BLaER1 treated with 17β-estradiol and CSF1 and Interleukin-3, amounts not matched to agents 10 nM and 100 nM (cell line): ENCODE measurements around the gene VEZF1.

ENCODE experiments used
- H3K27ac ChIP-seq, 11 experiments: shearing (Covaris generic); formaldehyde crosslinking; 2 replicates each; pipeline ENCODE4 v1.8.1; 2022
- H3K27me3 ChIP-seq, 11 experiments: shearing (Covaris generic); formaldehyde crosslinking; 2 replicates each; pipeline ENCODE4 v1.8.1; 2022
- H3K36me3 ChIP-seq, 11 experiments: shearing (Covaris generic); formaldehyde crosslinking; 2 replicates each; pipeline ENCODE4 v1.8.1; 2022
- H3K4me1 ChIP-seq, 10 experiments: shearing (Covaris generic); formaldehyde crosslinking; 2 replicates each; pipeline ENCODE4 v1.8.1; 2022
- H3K4me2 ChIP-seq, 11 experiments: shearing (Covaris generic); formaldehyde crosslinking; 2 replicates each; pipeline ENCODE4 v1.8.1; 2022
- H3K4me3 ChIP-seq, 10 experiments: shearing (Covaris generic); formaldehyde crosslinking; 2 replicates each; pipeline ENCODE4 v1.8.1; 2022
- H3K9ac ChIP-seq, 11 experiments: shearing (Covaris generic); formaldehyde crosslinking; 2 replicates each; pipeline ENCODE4 v1.8.1; 2022
- H3K9me3 ChIP-seq, 11 experiments: shearing (Covaris generic); formaldehyde crosslinking; replicated peaks in 1 of 11; 2 replicates each; pipeline ENCODE4 v1.8.1; 2022
- H4K20me1 ChIP-seq, 11 experiments: shearing (Covaris generic); formaldehyde crosslinking; 2 replicates each; pipeline ENCODE4 v1.8.1; 2022
- Cebpa-rat ChIP-seq, 11 experiments: shearing (Covaris generic); IDR thresholded peaks; 2 replicates each; pipeline ENCODE4 v1.8.1; 2022

The VEZF1 gene

DNA sequence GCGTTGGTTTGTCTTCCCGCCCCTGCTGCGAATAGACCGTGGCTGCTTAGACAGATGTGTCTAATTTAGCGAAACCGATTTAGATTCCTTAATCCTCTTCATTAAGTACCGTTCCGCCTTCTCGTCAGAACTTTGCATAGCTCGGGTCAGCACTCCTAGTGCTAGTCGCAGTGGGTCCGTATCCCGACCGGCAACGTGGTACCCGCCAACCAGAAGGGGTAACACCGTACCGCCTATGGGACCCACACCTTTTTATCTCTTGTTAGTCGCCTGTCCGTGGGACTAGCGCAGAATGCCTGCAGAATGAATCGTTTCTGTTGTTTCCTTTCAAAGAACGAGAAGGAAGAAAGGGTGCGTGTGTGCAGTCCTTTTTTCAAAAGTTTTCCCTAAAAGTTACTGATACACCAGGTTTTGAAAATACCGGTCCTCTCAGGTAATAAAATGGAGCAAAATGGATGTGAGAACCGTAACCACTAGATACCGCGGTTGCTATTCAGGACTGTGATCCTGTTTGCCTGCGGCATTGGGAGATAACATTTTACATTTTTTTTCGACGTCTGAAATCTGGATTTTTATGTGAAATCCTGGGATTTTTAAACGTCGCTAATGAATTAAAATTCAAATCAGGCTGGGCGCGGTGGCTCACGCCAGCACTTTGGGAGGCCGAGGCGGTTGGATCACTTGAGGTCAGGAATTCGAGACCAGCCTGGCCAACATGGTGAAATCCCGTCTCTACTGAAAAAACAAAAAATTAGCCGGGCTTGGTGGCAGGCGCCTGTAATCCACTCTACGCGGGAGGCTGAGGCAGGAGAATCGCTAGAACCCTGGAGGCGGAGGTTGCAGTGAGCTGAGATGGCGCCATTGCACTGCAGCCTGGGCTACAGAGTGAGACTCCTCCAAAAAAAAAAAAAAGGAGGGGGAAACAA lies 20.0 kb upstream of the VEZF1 start:
- H3K9ac ChIP-seq = peak overlapping the region; percentile 46 to 99 (median 98)
- TF ChIP-seq Cebpa-rat (IDR thresholded peaks at IDR 0.05) = no peak
- H3K4me2 ChIP-seq = peak overlapping the region; percentile 70 to 93 (median 84)
- H3K36me3 ChIP-seq = peaks cover 30 to 34% (median 32%) of the 10 kb centered on the region in 11 experiments
- H3K27me3 ChIP-seq = peaks cover 0 to 9% (median 5%) of the 10 kb centered on the region in 11 experiments; a peak in 9 of 22 replicates
- H3K27ac ChIP-seq = peak overlapping the region in 10 of 11 experiments; percentile 95 to 100 (median 98); a peak in 19 of 22 replicates
- peaks cover 34 to 39% (median 36%) of the 10 kb centered on the region in 11 experiments for H4K20me1 ChIP-seq
- H3K4me3 ChIP-seq = peak overlapping the region; percentile 85 to 99 (median 92)
- H3K9me3 ChIP-seq = peaks cover 0 to 14% (median 9%) of the 10 kb centered on the region in 11 experiments; a peak in 11 of 22 replicates
- peaks cover 28 to 35% (median 32%) of the 10 kb centered on the region in 10 experiments for H3K4me1 ChIP-seq

DNA sequence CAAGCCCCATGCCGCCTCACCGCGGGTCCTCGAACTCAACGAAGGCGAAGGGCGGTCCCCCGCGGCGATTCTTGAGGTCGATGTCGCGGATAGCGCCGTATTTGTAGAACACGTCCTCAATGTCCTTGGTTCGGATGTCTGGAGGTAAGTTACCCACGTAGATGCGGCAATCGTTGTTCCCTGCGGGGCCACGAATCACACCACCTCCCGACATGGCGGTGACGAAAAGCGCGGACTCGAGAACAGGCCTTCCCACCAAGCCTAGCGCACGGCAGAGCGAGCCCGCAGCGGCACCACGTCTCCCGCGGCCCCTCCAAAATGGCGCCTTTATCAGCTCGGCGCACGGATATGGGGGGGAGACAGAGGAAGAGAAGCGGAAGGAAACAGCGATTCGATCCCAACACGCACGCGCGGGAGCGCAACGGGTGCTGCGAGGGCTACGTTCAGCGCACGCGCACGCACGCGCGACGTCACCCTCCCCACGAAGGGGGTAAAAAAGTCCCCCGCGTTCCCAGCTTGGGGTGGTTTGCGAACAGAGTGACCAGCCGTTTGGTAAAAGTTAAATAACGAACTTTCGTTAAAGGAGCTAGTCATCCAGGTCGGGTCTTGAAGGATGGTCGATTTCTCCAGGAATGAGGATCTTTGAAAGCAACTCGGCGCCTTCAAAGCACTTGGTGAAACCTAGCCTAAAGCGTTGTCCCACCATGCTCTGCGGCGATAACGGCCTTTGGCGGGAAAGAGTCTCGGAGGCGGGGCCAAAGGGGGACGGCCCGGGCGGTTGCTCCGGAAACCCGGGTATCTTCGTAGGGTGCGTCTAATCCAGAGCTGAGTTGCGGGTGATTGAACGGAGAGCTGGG lies 19.1 kb upstream of the VEZF1 start, which contains the start of gene SRSF1:
Gene SRSF1 (minus strand): TSS at position 323 of the 857 bp plus-strand sequence. CDS start 109 bp downstream, at position 214.
- Histone ChIP-seq H3K27me3 (peaks cover 0 to under 1% (median 0%) of the 10 kb centered on the region in 11 experiments; a peak in 2 of 22 replicates), H4K20me1 (peaks cover 43 to 48% (median 45%) of the 10 kb centered on the region in 11 experiments), H3K4me3 (peak within 1 kb of the TSS; percentile 85 to 99 (median 92)), H3K9me3 (peaks cover 0 to 14% (median 9%) of the 10 kb centered on the region in 11 experiments; a peak in 11 of 22 replicates), H3K36me3 (peaks cover 39 to 43% (median 41%) of the 10 kb centered on the region in 11 experiments), H3K9ac (peak within 1 kb of the TSS; percentile 95 to 99 (median 98)), H3K4me2 (peak within 1 kb of the TSS; percentile 83 to 94 (median 90)), H3K4me1 (peaks cover 36 to 44% (median 41%) of the 10 kb centered on the region in 10 experiments), H3K27ac (peak within 1 kb of the TSS; percentile 94 to 100 (median 97))
- TF ChIP-seq Cebpa-rat (IDR thresholded peaks at IDR 0.05) = no peak

- Histone ChIP-seq H3K4me2 (peak overlapping the region; percentile 83 to 94 (median 89); a peak in 20 of 22 replicates), H3K36me3 (peaks cover 41 to 49% (median 47%) of the 10 kb centered on the region in 11 experiments), H3K27ac (peak overlapping the region; percentile 94 to 100 (median 97)), H3K9ac (peak overlapping the region; percentile 95 to 99 (median 98)), H3K27me3 (no peaks in the 10 kb centered on the region; a peak in 1 of 22 replicates), H4K20me1 (peaks cover 47 to 54% (median 51%) of the 10 kb centered on the region in 11 experiments), H3K4me1 (peaks cover 39 to 49% (median 44%) of the 10 kb centered on the region in 10 experiments), H3K4me3 (peak overlapping the region; percentile 85 to 99 (median 92)), H3K9me3 (peaks cover 0 to 14% (median 9%) of the 10 kb centered on the region in 11 experiments; a peak in 11 of 22 replicates)
- TF ChIP-seq Cebpa-rat (IDR thresholded peaks at IDR 0.05) = no peak
Observed at GRCh38 chr17:58006560-58006923, 18.5 kb upstream of the VEZF1 start.

- Histone ChIP-seq H3K4me2 (peak overlapping the region; percentile 83 to 94 (median 89)), H3K36me3 (peaks cover 44 to 55% (median 53%) of the 10 kb centered on the region in 11 experiments), H3K27ac (peak overlapping the region; percentile 94 to 100 (median 97); a peak in 21 of 22 replicates), H4K20me1 (peaks cover 53 to 60% (median 57%) of the 10 kb centered on the region in 11 experiments), H3K9ac (peak overlapping the region; percentile 95 to 99 (median 98)), H3K4me1 (peaks cover 41 to 55% (median 45%) of the 10 kb centered on the region in 10 experiments), H3K4me3 (peak overlapping the region; percentile 85 to 99 (median 92)), H3K9me3 (peaks cover 0 to 14% (median 9%) of the 10 kb centered on the region in 11 experiments; a peak in 11 of 22 replicates), H3K27me3 (no peaks in the 10 kb centered on the region)
- no peak for TF ChIP-seq Cebpa-rat (IDR thresholded peaks at IDR 0.05)
Observed at GRCh38 chr17:58005728-58006559, 17.9 kb upstream of the VEZF1 start.

- Histone ChIP-seq H3K27ac (peak overlapping the region in 9 of 11 experiments; percentile 95 to 100 (median 98); a peak in 14 of 22 replicates), H3K4me3 (peak overlapping the region; percentile 85 to 99 (median 92)), H4K20me1 (peaks cover 61 to 68% (median 65%) of the 10 kb centered on the region in 11 experiments), H3K9ac (peak overlapping the region; percentile 95 to 99 (median 98)), H3K4me1 (peaks cover 41 to 55% (median 45%) of the 10 kb centered on the region in 10 experiments), H3K36me3 (peaks cover 52 to 63% (median 60%) of the 10 kb centered on the region in 11 experiments), H3K27me3 (no peaks in the 10 kb centered on the region), H3K4me2 (peak overlapping the region; percentile 83 to 94 (median 89)), H3K9me3 (peaks cover 0 to 14% (median 9%) of the 10 kb centered on the region in 11 experiments; a peak in 11 of 22 replicates)
- no peak for TF ChIP-seq Cebpa-rat (IDR thresholded peaks at IDR 0.05)
Observed at GRCh38 chr17:58005031-58005727, 17.1 kb upstream of the VEZF1 start.

- Histone ChIP-seq H3K9me3 (peaks cover 0 to 12% (median 8%) of the 10 kb centered on the region in 11 experiments; a peak in 11 of 22 replicates), H3K9ac (peak overlapping the region; percentile 38 to 99 (median 98); a peak in 19 of 22 replicates), H3K4me2 (peak overlapping the region; percentile 83 to 94 (median 89)), H3K27me3 (no peaks in the 10 kb centered on the region), H3K4me1 (peaks cover 44 to 59% (median 49%) of the 10 kb centered on the region in 10 experiments), H3K36me3 (peaks cover 53 to 72% (median 67%) of the 10 kb centered on the region in 11 experiments), H4K20me1 (peaks cover 70 to 79% (median 76%) of the 10 kb centered on the region in 11 experiments), H3K27ac (no peak overlapping the region; a peak in 1 of 22 replicates), H3K4me3 (peak overlapping the region in 8 of 10 experiments; percentile 85 to 95 (median 92); a peak in 14 of 20 replicates)
- peak in 1 of 11 experiments; percentile 28; a peak in 1 of 22 replicates for TF ChIP-seq Cebpa-rat (IDR thresholded peaks at IDR 0.05)
Observed at GRCh38 chr17:58004060-58004459, 16.0 kb upstream of the VEZF1 start.
